ENCODE data around the gene EMCN.
"Not testable (repeated sequence)": the region's sequence is repeated elsewhere in the genome, so short reads cannot be mapped to it uniquely, and the experiment has no call there.

The EMCN gene

GRCh38 chr4:100362366-100362765 lies 155.5 kb downstream of the EMCN start:
- CTCF ChIA-PET, result interaction anchor here (0.6 to 1.1 kb wide), 2 partner anchors 10 to 18 kb away, joined by 3 read pairs; no protein-coding TSS in a partner anchor
- TF ChIP-seq, protein P1, sequence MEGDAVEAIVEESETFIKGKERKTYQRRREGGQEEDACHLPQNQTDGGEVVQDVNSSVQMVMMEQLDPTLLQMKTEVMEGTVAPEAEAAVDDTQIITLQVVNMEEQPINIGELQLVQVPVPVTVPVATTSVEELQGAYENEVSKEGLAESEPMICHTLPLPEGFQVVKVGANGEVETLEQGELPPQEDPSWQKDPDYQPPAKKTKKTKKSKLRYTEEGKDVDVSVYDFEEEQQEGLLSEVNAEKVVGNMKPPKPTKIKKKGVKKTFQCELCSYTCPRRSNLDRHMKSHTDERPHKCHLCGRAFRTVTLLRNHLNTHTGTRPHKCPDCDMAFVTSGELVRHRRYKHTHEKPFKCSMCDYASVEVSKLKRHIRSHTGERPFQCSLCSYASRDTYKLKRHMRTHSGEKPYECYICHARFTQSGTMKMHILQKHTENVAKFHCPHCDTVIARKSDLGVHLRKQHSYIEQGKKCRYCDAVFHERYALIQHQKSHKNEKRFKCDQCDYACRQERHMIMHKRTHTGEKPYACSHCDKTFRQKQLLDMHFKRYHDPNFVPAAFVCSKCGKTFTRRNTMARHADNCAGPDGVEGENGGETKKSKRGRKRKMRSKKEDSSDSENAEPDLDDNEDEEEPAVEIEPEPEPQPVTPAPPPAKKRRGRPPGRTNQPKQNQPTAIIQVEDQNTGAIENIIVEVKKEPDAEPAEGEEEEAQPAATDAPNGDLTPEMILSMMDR (conservative IDR thresholded peaks at IDR 0.05; ENCODE audit: low read depth), result no peak
- POLR2A ChIA-PET (ENCODE audit: low non-redundant PET), result no interaction called here
- no peak for DNase-seq (ENCODE audit: low spot score)
- H3K27ac ChIP-seq, result no peak overlapping the region

- ChIA-PET CTCF (no interaction called here), POLR2A (ENCODE audit: low non-redundant PET) (no interaction called here)
- DNase-seq (ENCODE audit: low spot score), result no peak
- TF ChIP-seq, protein P1 (conservative IDR thresholded peaks at IDR 0.05; ENCODE audit: low read depth), result no peak
- H3K27ac ChIP-seq, result no peak overlapping the region
Observed at GRCh38 chr4:100361336-100361735, 156.5 kb downstream of the EMCN start.

DNA sequence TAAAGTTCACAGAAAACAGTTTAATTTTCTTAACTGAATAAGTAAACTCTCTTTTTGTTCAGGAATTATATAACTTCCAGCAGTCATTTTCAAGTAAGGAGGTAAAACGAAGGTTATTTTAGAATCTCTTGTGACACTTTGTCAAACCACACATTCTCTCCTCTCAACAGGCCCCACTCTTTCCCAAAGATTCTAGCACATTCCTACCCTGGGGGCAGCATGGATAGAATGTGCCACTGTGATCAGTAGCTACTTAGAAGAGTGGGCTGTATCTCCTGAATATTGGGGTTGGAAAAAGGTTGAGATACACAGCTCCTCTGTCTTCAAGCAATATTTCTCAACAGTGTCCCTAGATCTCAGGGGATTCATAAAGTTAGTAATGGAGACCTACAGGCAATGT lies 157.6 kb downstream of the EMCN start:
- CTCF ChIA-PET, result interaction anchor here (0.6 kb wide), 1 partner anchor 517 kb away, joined by 3 read pairs; no protein-coding TSS in a partner anchor
- no peak overlapping the region for H3K27ac ChIP-seq
- TF ChIP-seq, protein P1 (conservative IDR thresholded peaks at IDR 0.05; ENCODE audit: low read depth), result no peak
- POLR2A ChIA-PET (ENCODE audit: low non-redundant PET), result no interaction called here
- DNase-seq (ENCODE audit: low spot score), result no peak

GRCh38 chr4:100359441-100359840 lies 158.4 kb downstream of the EMCN start:
- no peak overlapping the region for H3K27ac ChIP-seq
- ChIA-PET POLR2A (ENCODE audit: low non-redundant PET) (no interaction called here), CTCF (no interaction called here)
- no peak for DNase-seq (ENCODE audit: low spot score)
- TF ChIP-seq, protein P1 (conservative IDR thresholded peaks at IDR 0.05; ENCODE audit: low read depth), result no peak

DNA sequence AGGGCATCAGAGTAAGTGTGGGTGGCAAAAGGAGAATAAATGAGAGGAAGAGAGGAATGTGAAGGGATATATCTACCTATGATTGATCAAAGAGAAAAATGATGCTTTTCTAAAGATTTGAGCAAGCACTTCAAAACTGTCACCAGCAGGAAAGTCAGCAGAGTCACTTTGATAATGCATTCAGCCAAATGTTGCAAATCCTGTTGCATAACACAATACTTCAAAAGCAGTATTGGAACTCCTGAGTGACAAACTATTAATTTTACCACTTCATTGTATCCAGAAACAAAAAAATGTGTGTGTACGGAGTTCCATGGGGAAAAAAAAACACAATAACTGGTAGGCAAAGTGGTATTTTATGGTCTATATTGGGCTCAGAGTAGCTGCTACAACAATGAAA lies 160.3 kb downstream of the EMCN start:
- ChIA-PET CTCF (no interaction called here), POLR2A (ENCODE audit: low non-redundant PET) (no interaction called here)
- TF ChIP-seq, protein P1 (conservative IDR thresholded peaks at IDR 0.05; ENCODE audit: low read depth), result no peak
- DNase-seq (ENCODE audit: low spot score), result no peak
- no peak overlapping the region for H3K27ac ChIP-seq

- no peak for DNase-seq (ENCODE audit: low spot score)
- ChIA-PET CTCF (no interaction called here), POLR2A (ENCODE audit: low non-redundant PET) (no interaction called here)
- TF ChIP-seq, protein P1 (conservative IDR thresholded peaks at IDR 0.05; ENCODE audit: low read depth), result no peak
- no peak overlapping the region for H3K27ac ChIP-seq
Observed at GRCh38 chr4:100356172-100356571, 161.7 kb downstream of the EMCN start.

- H3K27ac ChIP-seq; POLR2A ChIA-PET (ENCODE audit: low non-redundant PET); DNase-seq (ENCODE audit: low spot score); CTCF ChIA-PET: not testable (repeated sequence)
Observed at GRCh38 chr4:100352352-100352751, 165.5 kb downstream of the EMCN start.
